GM21786 (cell line): Measurements from ENCODE around the gene TTC23.

Experiments used
- ATAC-seq: cut with Tn5 transposase; IDR thresholded peaks from one replicate; pipeline ENCODE4 v1.9.1; 2021; ENCODE audit not compliant: unreplicated experiment

TTC23 gene

GRCh38 chr15:99165956-99166689, 83.3 kb downstream of the TTC23 start:
- ATAC-seq, result no peak

GRCh38 chr15:99165020-99165790, 84.2 kb downstream of the TTC23 start:
- ATAC-seq, result no peak

DNA sequence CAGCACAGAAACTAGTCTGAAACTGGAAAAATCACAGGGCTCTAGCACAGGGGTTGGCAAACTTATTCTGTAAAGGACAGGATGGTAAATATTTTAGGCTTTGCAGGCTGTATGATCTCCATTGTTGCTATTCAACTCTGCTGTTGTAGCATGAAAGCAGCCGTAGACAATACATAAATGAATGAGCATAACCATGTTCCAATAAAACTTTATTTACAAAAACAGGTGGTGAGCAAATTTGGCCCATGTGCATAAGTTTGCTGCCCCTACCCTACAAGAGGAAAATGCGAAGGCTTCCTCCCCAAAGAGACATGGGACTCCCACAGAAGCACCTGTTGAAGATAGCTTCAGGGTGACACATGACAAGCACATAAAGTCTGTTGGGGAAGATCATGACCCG, 85.3 kb downstream of the TTC23 start:
- no peak for ATAC-seq

DNA sequence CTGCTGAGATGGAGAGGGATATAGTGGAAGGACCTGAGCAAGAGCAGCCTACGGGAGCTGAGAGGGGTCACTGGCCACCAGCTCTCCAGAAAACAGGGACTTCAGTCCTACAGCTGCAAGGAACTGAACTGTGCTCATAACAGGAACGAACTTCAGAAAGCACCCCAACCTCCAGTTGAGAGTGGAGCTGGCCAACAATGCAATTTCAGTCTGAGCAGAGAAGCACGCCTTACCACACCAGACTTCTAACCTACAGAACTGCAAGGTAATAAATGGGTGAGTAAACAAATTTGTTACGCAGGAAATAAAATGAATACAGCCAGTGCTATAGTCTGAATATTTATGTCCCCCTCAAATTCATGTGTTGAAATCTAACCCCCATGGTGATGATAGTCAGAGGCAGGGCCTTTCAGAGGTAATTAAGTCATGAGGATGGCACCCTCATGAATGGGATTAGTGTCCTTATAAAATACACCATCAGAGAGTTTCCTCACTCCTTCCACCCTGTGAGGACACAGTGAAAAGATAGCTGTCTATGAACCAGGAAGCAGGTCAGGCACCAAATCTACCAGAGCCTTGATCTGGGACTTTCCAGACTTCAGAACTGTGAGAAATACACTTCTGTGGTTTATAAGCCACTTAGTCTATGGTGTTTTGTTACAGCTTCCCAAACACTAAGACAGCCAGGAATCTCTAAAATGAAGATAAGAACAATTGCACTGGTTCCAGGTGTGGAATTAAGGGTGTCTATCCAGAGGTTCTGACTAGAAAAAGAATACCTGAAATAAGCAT, 85.9 kb downstream of the TTC23 start:
- ATAC-seq, result no peak

DNA sequence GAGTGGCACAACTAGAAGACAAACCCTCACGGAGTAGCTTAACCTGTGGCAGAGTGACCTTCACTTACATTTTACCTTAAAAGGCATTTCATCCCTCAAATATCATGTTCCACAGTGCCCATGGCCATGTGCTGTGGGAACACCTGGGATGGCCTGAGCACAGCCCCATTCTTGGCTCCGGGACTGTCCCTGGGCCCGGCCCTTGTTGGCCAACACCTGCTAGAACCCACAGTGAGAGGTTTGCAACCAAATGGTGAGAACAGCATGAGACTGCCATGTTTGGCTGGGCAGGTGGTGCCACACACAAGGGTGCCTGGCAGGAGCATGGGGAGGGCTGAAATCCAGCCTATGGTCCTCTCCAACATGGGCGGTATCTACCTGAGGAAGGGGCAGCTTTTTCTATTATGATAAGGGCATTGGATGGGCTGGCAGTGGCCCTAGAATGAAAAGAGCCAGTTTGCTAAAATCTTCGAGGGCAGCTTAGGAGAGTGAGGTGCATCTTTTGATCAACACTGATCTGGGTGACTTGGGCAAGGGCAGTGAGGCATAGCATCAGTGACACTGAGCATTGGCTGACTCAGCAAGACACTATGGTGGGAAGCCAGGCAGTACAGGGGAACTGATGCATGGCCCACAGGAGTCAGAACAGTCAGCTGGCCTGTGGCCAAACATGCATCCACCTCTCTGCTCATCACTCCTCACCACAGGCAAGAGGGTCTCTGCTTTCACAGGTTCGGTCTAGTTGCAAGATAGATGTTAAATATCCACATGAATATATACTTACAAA, 90.6 kb downstream of the TTC23 start:
- no peak for ATAC-seq

DNA sequence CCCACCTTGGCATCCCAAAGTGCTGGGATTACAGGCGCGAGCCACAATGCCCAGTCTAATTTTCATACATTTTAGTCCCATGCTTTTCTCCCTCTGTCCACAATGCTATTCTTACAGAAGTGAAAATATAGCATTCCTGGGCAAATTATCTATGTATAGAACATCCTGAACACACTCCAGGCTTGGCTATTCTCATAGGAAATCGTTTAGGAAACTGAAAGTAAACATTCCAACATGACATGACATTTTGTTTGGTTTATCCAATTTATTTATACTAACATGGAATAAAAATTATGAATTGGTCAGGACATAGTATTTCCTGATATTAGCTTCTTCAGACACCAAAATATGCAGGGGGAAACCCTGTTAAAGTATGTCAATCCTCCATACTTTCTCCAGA, 91.9 kb downstream of the TTC23 start:
- no peak for ATAC-seq

GRCh38 chr15:99155961-99156443, 93.4 kb downstream of the TTC23 start:
- ATAC-seq, result no peak

- no peak for ATAC-seq
These were observed 95.1 kb downstream of the TTC23 start for GRCh38 chr15:99154271-99154670.

DNA sequence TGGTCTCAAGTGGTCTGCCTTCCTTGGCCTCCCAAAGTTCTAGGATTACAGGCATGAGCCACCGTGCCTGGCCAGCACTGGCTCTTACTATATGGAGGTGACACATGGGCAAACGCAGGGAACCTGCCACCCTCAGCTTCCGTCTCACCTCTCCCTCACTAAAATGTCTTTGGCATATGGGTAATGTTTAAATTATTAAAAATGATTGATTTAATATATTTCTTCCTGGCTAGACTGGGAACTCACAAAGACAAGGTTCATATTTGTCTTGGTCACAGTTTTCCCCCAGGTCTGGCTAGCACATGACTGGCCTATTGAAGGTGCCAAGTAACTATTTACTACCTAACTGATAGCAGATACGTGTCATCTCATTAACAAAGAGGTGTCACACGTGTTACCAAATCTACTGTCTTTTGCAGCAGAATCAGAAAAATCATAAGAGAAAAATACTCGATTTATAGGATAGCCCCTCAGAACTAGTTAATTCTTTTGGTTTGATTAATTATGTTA, 96.3 kb downstream of the TTC23 start:
- ATAC-seq, result no peak

- no peak for ATAC-seq
These were observed 98.2 kb downstream of the TTC23 start for GRCh38 chr15:99151156-99151555.

DNA sequence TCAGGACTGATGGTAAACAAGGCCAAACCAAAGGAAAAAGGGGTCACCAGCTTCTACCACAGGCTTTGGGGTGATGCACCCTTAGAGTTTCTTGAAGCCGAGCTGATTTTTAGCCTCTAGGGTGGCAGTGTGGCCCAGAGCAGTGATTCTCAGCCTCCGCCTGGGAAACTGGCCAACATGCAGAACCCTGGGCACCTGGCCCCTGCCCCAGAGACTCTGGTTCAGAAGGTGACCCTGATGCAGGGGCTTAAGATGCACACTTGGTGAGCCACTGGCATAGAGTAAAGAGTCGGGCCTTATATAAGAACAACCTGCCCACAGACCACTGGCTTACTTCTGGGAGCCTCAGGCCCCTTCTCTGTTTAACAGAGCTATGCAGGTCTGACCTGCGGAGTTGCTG, 100.0 kb downstream of the TTC23 start:
- ATAC-seq, result no peak

- no peak for ATAC-seq
These were observed 100.5 kb downstream of the TTC23 start for GRCh38 chr15:99148851-99149276.

- ATAC-seq, result no peak
These were observed 102.7 kb downstream of the TTC23 start for GRCh38 chr15:99146661-99147060.

GRCh38 chr15:99145778-99146177, 103.6 kb downstream of the TTC23 start:
- no peak for ATAC-seq

GRCh38 chr15:99145005-99145404, 104.4 kb downstream of the TTC23 start:
- no peak for ATAC-seq

GRCh38 chr15:99143655-99144610, 105.4 kb downstream of the TTC23 start:
- no peak for ATAC-seq

DNA sequence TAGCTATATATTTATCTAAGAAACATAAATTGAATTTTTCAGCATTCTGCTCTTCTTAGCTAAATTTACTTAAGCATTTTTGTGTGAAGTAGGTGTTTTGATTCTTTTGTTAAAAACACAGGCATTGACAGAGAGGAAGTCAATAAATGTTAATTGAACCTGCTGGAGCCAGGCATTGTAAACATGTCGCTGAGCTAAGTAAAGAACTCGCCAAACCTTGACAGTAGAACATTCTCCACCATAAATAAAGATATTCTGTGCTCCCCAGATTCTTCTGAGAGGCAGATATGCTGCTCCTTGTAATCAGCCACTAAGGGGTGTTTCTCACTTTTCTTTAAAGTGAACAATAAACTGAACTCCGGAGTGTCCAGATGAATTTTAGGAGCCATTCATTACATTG, 106.1 kb downstream of the TTC23 start:
- ATAC-seq, result no peak

DNA sequence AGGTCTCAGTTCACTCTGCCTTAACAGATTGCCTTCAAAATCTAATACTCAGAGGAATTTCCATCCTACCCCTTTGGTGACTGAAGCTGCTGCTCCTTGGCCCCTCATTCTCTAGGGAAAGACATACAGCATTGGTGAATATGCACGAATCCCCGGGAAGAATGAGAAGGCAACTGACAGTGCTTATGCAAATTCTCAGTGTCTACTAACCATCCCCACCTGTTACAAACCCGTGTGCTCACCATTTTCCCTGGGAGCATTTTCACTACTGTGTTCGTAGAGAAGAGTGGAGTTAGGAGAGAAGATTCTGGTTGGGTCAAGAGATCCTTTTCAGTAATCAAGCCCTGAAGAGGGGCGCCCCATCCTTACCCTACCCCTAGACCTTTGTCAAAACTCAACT, 106.8 kb downstream of the TTC23 start:
- ATAC-seq, result no peak

- ATAC-seq, result no peak
These were observed 107.4 kb downstream of the TTC23 start for GRCh38 chr15:99141943-99142342.
